Activated naive CD8-positive, alpha-beta T cell treated with anti-CD3 and anti-CD28 coated beads, Interleukin-2, amount 50 U/mL, for 24 hours (primary cell): ENCODE data around the gene ASTN1.

Experiments
- ATAC-seq: fragments of 150-1000 bp; cut with Tn5 transposase; one replicate; pipeline ENCODE4 v1.10.0; 2021
- DNase-seq: peaks from one replicate; pipeline ENCODE4 v3.0.0; 2021
- H3K27ac Mint-ChIP-seq: one replicate; pipeline ENCODE4 v1.8.0; 2021; ENCODE audit warnings: mild to moderate bottlenecking, mixed read lengths
- H3K27me3 Mint-ChIP-seq: one replicate; pipeline ENCODE4 v1.8.0; 2021; ENCODE audit warnings: mixed read lengths
- H3K36me3 Mint-ChIP-seq: one replicate; pipeline ENCODE4 v1.8.0; 2021; ENCODE audit warnings: low read depth, mixed read lengths
- H3K4me1 Mint-ChIP-seq: one replicate; pipeline ENCODE4 v1.8.0; 2021; ENCODE audit warnings: mixed read lengths
- H3K4me3 Mint-ChIP-seq: one replicate; pipeline ENCODE4 v1.8.0; 2021; ENCODE audit warnings: mild to moderate bottlenecking, moderate library complexity, mixed read lengths
- H3K9me3 Mint-ChIP-seq: one replicate; pipeline ENCODE4 v1.8.0; 2021; ENCODE audit warnings: mixed read lengths

Gene ASTN1

DNA sequence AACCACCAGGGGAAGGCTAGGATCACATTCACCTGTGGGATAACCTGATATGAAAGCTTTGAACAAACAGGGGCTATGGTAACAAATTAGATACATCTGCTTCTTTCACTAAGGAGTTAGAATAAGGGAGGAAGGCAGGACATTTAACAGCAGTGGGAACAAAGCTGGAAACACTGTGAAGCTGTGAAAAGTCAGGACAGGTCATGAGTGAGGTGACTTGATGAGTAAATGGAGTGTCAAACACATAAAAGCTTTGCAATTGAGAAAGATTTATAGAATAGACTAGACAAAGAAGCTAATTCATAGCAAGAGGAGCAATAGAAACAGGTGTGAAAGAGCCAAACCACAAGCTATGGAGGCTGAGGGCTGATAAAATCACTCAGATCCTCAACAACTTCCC, 110.0 kb downstream of the ASTN1 start:
- ATAC-seq (no peak), DNase-seq (no peak)
- no peaks in the 10 kb centered on the region for H3K9me3 Mint-ChIP-seq
- no peak overlapping the region for H3K4me3 Mint-ChIP-seq
- H3K27me3 Mint-ChIP-seq = no peaks in the 10 kb centered on the region
- H3K36me3 Mint-ChIP-seq = no peaks in the 10 kb centered on the region
- H3K27ac Mint-ChIP-seq = no peak overlapping the region
- no peaks in the 10 kb centered on the region for H3K4me1 Mint-ChIP-seq

DNA sequence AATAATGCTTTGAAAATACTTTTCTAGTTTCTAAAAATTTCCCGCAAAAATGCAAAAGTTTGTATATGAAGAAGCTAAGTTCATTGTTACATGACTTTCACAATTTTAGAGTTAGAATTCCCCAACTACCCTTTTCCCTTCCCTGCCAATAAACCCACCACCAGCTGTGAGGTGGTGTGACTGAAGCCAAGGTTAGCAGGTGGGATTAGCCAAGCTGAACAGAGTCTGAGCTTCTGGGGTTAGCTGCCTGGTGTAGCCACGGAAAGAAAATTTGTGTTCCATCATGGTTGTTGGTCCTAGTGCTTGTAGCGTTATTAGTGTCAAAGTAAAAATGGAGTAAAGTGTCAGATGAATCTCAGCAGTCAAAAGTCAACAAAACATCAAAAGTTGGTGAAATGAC, 110.9 kb downstream of the ASTN1 start:
- no peaks in the 10 kb centered on the region for H3K4me1 Mint-ChIP-seq
- no peaks in the 10 kb centered on the region for H3K9me3 Mint-ChIP-seq
- ATAC-seq (no peak), DNase-seq (no peak)
- H3K36me3 Mint-ChIP-seq = no peaks in the 10 kb centered on the region
- no peak overlapping the region for H3K4me3 Mint-ChIP-seq
- no peaks in the 10 kb centered on the region for H3K27me3 Mint-ChIP-seq
- no peak overlapping the region for H3K27ac Mint-ChIP-seq

DNA sequence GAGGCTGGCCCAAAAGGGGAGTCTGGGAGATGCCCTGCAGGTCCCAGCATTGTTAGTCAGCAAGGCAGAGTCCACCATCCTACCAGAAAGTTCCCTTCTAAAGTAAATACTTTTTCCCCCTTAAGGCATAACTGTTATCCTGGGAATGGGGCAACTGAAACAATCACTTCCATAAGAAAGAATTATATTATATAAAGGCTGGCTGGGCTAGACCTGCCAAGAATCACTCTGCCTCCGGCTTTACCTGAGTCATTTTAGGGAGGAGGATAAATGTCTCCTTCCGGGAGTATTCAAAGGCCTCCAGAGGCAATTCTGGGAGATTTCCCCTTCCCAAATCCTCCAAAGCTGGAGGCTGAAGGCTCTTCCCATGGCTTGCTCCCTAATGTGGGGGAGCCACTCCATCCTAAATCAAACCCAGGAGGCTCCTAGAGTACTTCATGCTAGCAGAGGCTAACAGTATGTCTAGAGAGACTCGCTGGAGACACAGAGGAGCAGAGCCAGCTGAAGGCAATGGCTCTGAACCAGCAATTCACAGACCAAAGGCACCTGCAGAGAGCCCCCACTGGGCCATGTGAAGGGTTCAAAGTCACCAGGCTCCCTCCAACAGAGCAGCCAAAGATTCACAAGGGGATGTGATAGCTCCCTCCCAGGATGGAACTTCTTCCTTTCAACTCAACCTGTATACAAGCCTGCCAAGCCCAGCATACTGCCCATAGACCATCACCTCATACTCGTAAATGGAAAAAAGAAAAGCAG, 116.0 kb downstream of the ASTN1 start:
- Mint-ChIP-seq H3K9me3 (no peaks in the 10 kb centered on the region), H3K4me3 (no peak overlapping the region), H3K4me1 (no peaks in the 10 kb centered on the region), H3K27me3 (no peaks in the 10 kb centered on the region), H3K27ac (no peak overlapping the region), H3K36me3 (no peaks in the 10 kb centered on the region)
- ATAC-seq (no peak), DNase-seq (no peak)

DNA sequence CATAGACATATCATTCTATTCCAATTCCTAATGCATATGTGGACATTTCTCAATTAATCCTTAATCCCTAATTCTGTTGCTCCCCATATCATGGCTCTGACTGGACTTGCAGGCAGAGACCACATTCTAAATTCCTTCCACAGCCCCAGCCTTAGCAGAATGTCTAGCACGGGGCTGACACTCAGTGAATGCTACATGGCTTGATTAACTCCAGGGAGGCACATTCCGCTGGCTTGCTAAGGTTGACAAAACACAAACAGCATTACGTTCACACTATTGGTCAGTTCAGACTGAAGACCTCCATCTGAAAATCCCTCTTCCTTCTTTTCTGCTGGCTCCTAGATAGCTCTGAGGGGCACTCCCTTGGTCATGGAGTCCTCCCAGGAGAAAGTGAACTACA, 119.4 kb downstream of the ASTN1 start:
- H3K36me3 Mint-ChIP-seq = no peaks in the 10 kb centered on the region
- no peak overlapping the region for H3K27ac Mint-ChIP-seq
- no peak overlapping the region for H3K4me3 Mint-ChIP-seq
- H3K9me3 Mint-ChIP-seq = no peaks in the 10 kb centered on the region
- H3K27me3 Mint-ChIP-seq = no peaks in the 10 kb centered on the region
- DNase-seq (no peak), ATAC-seq (no peak)
- H3K4me1 Mint-ChIP-seq = no peaks in the 10 kb centered on the region

DNA sequence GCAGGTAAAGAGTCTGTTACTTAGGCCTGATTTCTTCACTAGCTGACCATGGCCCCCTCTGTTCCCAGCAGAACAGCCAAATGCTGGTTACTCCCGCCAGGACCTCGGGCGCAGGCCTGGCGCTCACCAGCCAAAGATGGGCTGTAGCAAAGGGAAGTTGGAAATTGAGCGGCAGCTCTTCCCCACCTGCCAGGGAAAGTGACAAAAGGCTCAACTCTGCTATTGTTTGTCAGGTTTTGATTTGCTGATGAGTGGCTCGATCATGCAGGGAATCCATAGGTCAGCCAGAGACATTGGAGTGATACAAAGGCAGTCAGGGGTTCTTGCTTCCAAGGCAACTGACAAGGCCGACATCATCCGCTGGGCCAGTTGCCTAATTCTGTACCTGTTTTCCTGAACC, 120.1 kb downstream of the ASTN1 start:
- Mint-ChIP-seq H3K9me3 (no peaks in the 10 kb centered on the region), H3K27ac (no peak overlapping the region), H3K36me3 (no peaks in the 10 kb centered on the region), H3K4me3 (no peak overlapping the region), H3K4me1 (no peaks in the 10 kb centered on the region), H3K27me3 (no peaks in the 10 kb centered on the region)
- ATAC-seq (no peak), DNase-seq (no peak)

DNA sequence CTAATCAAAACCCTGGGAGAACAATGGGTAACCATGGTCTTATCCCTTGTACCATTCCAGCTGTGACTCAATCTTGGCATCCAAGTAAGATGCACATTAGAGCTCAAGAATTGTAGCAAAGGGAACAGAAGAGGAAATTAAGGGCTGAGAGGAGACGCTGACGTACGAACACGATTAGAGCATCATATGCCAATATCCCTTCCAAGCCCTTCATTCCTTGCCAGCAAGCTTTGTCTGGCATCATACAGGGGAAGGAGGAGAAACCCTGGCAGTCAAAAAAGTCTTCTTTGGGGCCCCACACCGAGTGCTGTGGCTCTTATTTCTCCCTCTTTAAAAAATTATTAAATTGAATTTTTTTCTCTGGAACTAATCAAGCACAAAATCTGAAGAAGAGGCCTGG, 120.9 kb downstream of the ASTN1 start:
- Mint-ChIP-seq H3K4me3 (no peak overlapping the region), H3K27ac (no peak overlapping the region), H3K36me3 (no peaks in the 10 kb centered on the region), H3K9me3 (no peaks in the 10 kb centered on the region), H3K4me1 (no peaks in the 10 kb centered on the region), H3K27me3 (no peaks in the 10 kb centered on the region)
- no peak for DNase-seq
- ATAC-seq = no peak

DNA sequence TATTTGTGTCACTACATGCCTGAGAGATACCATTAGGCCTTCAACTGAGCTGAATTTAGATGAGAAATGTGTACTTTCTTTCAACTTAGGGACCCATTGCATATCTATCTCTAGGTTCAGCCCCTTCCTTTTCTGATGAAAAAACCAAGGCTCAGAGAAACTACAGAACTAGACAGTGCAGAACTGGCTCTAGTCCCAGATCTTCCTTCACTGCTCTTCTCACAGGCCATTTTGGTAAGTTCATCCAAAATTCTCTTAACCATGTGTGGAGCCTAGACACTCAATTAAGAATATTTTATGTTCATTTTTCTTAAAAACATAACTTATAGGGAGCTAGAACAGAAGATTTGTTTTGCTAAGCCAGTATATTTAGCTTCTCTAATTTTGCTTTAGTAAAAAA, 128.9 kb downstream of the ASTN1 start:
- no peak for DNase-seq
- Mint-ChIP-seq H3K9me3 (no peaks in the 10 kb centered on the region), H3K4me3 (no peak overlapping the region), H3K4me1 (no peaks in the 10 kb centered on the region), H3K36me3 (no peaks in the 10 kb centered on the region), H3K27ac (no peak overlapping the region), H3K27me3 (peaks cover 2% of the 10 kb centered on the region)
- ATAC-seq = no peak

DNA sequence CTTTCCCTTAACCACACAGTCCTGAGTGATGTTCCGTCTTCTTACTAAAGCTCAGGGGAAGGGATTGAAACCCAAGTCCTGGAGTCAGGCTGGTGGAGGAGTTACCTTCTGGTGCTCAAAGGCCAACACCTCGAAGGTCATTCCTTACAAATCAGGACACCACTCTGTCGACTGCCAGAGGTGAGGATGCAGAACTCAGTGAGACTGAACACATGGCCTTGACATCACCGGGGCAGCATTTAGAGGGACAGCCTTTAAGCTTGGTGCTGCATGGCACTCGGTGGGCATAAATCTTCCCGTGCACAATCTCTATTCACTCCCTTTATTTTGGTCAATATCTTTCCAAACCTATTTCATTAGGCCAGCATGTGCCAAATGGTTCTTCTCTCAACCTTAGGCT, 130.9 kb downstream of the ASTN1 start:
- H3K9me3 Mint-ChIP-seq = no peaks in the 10 kb centered on the region
- no peak overlapping the region for H3K27ac Mint-ChIP-seq

DNA sequence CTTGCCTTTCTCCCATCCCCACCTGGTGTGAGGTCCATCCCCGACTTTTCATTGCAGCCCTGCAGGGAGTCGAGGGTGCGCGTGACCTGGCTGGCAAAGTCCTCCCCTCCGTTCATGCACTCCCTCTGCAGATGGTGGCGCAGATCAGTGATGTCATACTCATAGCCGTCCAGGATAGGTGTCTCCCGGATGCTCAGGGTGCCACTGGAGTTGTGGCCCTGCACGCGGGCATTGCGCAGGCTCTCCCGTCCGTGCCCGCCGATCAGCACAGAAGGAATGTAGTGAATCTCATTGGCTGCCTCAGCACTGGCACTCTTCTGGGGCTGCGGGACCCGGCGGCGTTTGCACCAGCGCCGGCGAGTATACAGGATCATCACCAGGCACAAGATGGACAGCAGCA, 132.1 kb downstream of the ASTN1 start:
- Mint-ChIP-seq H3K27ac (no peak overlapping the region), H3K4me1 (no peaks in the 10 kb centered on the region), H3K27me3 (peaks cover 2% of the 10 kb centered on the region), H3K9me3 (no peaks in the 10 kb centered on the region), H3K36me3 (no peaks in the 10 kb centered on the region), H3K4me3 (no peak overlapping the region)
- no peak for DNase-seq
- no peak for ATAC-seq

More for the DNA sequence above, 130.9 kb downstream of the ASTN1 start:
- DNase-seq (no peak), ATAC-seq (no peak)
- H3K36me3 Mint-ChIP-seq = no peaks in the 10 kb centered on the region
- no peak overlapping the region for H3K4me3 Mint-ChIP-seq
- no peaks in the 10 kb centered on the region for H3K4me1 Mint-ChIP-seq
- peaks cover 2% of the 10 kb centered on the region for H3K27me3 Mint-ChIP-seq

DNA sequence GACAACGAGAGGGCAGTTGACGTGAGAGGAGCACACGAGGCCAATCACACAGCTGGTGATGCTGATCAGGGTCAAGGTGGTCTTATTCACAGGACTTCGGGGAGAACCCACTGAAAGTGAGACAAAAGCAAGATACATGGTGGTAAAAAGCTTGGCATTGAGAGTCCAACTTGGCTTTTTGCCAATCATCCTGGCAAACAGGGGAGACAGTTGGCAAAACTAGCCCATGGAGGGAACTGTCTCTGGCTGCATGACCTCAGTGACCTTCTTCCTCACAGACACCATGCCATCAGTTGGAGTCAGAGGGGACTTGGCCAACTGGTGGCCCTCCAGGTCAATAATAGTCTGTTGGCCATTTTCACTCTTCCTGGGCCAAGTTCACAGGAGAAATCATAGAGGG, 139.9 kb downstream of the ASTN1 start:
- no peak overlapping the region for H3K27ac Mint-ChIP-seq
- H3K36me3 Mint-ChIP-seq = no peaks in the 10 kb centered on the region
- no peaks in the 10 kb centered on the region for H3K27me3 Mint-ChIP-seq
- no peak for ATAC-seq
- no peak overlapping the region for H3K4me3 Mint-ChIP-seq
- H3K4me1 Mint-ChIP-seq = no peaks in the 10 kb centered on the region
- no peak for DNase-seq
- peaks cover 8% of the 10 kb centered on the region for H3K9me3 Mint-ChIP-seq

DNA sequence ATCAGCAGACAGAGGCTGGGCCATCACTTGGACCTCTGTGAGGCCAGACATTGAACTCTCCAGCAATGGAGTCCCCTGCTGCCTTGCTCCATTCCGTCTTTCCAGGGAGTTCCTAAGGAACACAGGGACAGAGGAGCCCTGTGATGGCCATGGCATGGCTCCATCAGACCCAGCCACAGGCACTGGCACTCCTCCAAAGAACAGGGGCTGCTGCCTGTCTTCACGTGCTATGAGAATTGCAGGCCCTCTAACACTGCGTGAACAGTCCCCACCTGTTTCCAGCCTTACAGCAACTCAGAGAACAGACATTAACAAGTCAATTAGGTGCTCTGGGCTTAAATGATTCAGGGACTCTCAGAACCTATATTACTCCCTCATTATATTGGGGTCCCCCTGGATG, 140.8 kb downstream of the ASTN1 start:
- no peaks in the 10 kb centered on the region for H3K4me1 Mint-ChIP-seq
- no peak for ATAC-seq
- no peak for DNase-seq
- no peaks in the 10 kb centered on the region for H3K27me3 Mint-ChIP-seq
- H3K36me3 Mint-ChIP-seq = no peaks in the 10 kb centered on the region
- no peak overlapping the region for H3K27ac Mint-ChIP-seq
- H3K9me3 Mint-ChIP-seq = peaks cover 8% of the 10 kb centered on the region
- H3K4me3 Mint-ChIP-seq = no peak overlapping the region

DNA sequence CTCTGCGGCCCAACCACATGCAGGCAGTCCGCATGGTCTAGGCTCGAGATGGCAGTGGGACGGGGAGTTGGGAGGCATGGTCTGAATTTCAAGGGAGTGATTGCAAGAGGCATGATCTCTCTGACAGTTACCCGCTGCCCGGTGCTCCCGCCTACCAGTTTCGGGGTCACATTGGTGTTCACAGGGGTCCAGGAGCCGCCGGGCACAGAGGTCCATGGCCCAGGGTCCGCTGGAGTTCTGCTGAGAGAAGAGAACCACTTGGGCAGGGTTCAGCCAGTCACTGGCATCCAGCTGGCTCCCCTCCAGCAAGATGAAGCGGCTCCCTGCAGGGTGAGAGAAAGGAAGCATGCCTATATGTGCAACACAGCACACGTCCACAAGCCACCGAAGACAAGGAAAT, 141.3 kb downstream of the ASTN1 start:
- peaks cover 8% of the 10 kb centered on the region for H3K9me3 Mint-ChIP-seq
- ATAC-seq = no peak
- no peaks in the 10 kb centered on the region for H3K27me3 Mint-ChIP-seq
- no peak overlapping the region for H3K27ac Mint-ChIP-seq
- no peak for DNase-seq
- H3K4me3 Mint-ChIP-seq = no peak overlapping the region
- no peaks in the 10 kb centered on the region for H3K36me3 Mint-ChIP-seq
- H3K4me1 Mint-ChIP-seq = no peaks in the 10 kb centered on the region

DNA sequence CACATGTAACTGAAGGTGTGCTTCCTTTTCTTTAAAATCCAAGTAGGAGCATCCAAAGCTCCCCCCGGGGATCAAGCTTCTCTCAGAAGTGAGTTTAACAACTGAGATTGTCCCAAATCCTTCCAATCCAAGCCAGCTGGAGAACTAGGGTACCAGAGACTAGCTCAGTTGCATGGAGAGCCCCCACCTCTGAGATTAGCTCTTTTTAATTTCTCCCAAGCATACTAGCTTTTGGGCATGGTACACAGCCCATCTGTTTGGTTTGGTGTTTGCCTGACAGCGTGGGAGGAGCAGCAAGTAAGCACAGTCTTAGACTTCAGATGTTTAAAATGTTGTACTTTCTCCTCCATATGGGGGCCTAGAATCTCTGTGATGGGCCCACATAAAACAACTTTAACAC, 142.8 kb downstream of the ASTN1 start:
- no peak for DNase-seq
- no peaks in the 10 kb centered on the region for H3K27me3 Mint-ChIP-seq
- H3K4me1 Mint-ChIP-seq = no peaks in the 10 kb centered on the region
- peaks cover 4% of the 10 kb centered on the region for H3K9me3 Mint-ChIP-seq
- ATAC-seq = no peak
- H3K4me3 Mint-ChIP-seq = no peak overlapping the region
- no peaks in the 10 kb centered on the region for H3K36me3 Mint-ChIP-seq
- no peak overlapping the region for H3K27ac Mint-ChIP-seq

DNA sequence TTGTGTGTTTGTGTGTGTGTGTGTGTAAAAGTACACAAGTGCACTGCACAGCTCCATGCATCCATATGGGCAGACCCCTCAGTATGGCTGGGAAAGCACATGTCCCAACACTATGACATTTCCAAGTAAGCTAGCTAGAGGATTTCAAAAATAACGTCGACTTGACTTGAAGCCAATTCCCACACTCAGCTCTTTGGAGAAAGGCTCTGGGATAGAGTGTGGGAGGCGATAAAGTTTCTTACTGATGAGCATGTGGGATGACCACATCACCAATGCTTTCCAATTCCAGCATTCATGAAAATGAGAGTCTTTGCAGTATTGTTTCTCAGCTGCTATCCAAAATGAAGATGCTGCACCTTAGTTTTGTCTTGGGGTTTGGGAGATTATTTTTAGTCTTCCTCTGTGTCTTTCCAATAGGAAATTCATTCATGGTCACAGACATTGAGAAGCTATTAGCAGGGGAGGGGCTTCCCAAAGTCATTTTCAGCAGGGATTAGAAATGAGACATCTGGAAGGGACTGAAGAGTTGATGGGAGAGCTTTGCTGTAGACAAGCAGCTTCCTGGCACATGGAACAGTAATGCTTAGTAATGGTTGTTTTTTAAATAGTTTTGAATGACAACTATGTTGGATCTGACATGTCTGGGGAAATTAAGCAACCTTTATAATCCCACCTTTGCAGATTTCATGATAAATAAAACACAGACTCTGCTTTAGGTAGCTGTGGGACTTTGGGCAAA, 143.5 kb downstream of the ASTN1 start:
- Mint-ChIP-seq H3K27me3 (no peaks in the 10 kb centered on the region), H3K36me3 (no peaks in the 10 kb centered on the region), H3K9me3 (no peaks in the 10 kb centered on the region), H3K4me1 (no peaks in the 10 kb centered on the region), H3K4me3 (no peak overlapping the region), H3K27ac (no peak overlapping the region)
- ATAC-seq (no peak), DNase-seq (no peak)

DNA sequence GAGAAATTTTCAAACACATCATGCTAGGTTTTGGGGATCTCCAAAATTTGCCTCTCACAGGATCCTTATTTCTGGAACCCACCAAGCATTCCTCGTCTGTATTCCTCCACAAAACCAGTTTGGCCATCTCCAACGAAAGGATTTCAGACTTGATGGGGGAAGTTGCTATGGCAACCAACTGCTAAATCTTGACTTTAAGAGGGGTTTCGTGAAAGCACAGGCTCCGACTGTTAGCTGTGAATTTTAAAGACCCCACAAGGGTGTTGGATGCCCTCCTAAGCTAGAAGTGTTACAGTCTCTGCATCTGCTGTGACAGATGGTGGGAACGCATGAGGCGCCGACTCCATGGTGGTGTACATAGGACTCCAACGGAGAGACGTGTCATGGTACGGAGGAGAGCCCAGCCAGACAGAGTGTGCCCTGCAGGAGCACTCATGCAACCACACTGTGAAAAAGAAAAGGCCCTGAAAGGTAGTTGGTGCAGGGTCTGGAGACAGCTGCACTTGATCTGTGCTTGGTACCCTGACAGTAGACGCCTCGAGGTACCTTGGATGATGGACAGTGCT, 147.1 kb downstream of the ASTN1 start:
- H3K27me3 Mint-ChIP-seq = no peaks in the 10 kb centered on the region
- no peak for DNase-seq
- H3K4me3 Mint-ChIP-seq = no peak overlapping the region
- ATAC-seq = no peak
- H3K9me3 Mint-ChIP-seq = no peaks in the 10 kb centered on the region
- no peak overlapping the region for H3K27ac Mint-ChIP-seq
- H3K36me3 Mint-ChIP-seq = no peaks in the 10 kb centered on the region
- H3K4me1 Mint-ChIP-seq = no peaks in the 10 kb centered on the region
